HL-60 (cell line): ENCODE results near the gene TAF13.

Experiments
- DNase-seq, 2 experiments: peaks; one replicate each; pipeline ENCODE4 v3.0.0-alpha.2; 2010 to 2020; ENCODE audit warnings: low read depth in 1 of 2, low spot score in 1 of 2
- H3K27ac ChIP-seq: fragments of 250-450 bp; sonication (Bioruptor Pico); replicated peaks from 2 replicates; pipeline ENCODE4 v1.5.1; 2020; ENCODE audit warnings: mild to moderate bottlenecking, moderate library complexity
- H3K27me3 ChIP-seq: fragments of 250-450 bp; sonication (Bioruptor Pico); 2 replicates; pipeline ENCODE4 v1.5.1; 2021; ENCODE audit warnings: mild to moderate bottlenecking, moderate library complexity; ENCODE audit not compliant: insufficient read depth, poor library complexity, severe bottlenecking
- H3K4me3 ChIP-seq: replicated peaks from 2 replicates; pipeline ENCODE4 v1.5.1; 2011; ENCODE audit warnings: mild to moderate bottlenecking, control low read depth, low read length; ENCODE audit not compliant: insufficient read depth
- GABPA ChIP-seq: IDR thresholded peaks from 2 replicates; pipeline ENCODE4 v1.6.1; 2012; ENCODE audit warnings: low read depth
- POLR2AphosphoS5 ChIP-seq: IDR thresholded peaks from 2 replicates; pipeline ENCODE4 v1.6.1; 2012; ENCODE audit warnings: low read depth
- SPI1 ChIP-seq: IDR thresholded peaks from 2 replicates; pipeline ENCODE4 v1.6.1; 2012; ENCODE audit warnings: low read depth, mild to moderate bottlenecking, borderline replicate concordance
- TF ChIP-seq, protein P1 (sequence below): IDR thresholded peaks from 2 replicates; pipeline ENCODE4 v1.6.1; 2012; ENCODE audit warnings: low read depth; ENCODE audit not compliant: insufficient replicate concordance
- TF ChIP-seq, protein P2 (sequence below): IDR thresholded peaks from one replicate; pipeline ENCODE4 v1.5.1; 2011; ENCODE audit warnings: low read length, control low read depth, inconsistent platforms; ENCODE audit not compliant: insufficient read depth

TAF13 gene

DNA sequence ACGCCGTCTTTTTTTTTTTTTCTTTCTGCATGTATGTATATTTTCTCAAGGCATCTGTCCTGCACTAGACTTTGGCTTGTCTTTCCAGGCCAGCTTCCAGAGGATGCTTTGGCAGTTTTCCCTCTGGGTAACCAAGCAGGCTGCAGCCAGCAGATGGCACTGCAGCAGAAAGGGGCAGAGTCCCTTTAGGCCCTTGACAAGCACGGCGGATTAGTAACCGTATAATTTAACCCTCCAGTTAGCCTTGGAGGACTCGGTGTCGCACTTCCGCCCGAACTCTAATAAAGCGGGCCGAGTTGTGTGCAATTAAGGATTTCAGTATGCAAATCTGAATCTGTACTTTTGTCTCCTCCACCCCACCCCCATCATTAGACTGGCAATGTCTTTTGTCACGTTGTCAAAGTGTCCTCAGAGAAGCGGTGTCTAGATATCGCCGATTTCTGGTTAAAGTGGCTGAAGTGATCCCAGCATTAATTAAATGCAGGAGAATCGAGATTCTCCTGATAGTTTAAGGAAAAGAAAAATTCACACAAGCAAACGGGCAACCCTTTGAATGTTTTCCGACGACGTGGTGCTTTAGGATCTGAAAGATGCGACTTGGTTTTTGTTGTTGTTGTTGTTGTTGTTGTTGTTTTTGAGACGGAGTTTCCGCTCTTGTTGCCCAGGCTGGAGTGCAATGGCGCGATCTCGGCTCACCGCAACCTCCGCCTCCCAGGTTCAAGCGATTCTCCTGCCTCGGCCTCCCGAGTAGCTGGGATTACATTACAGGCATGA, 13.6 kb upstream of the TAF13 start:
- peak in 1 of 2 experiments; percentile 58 for DNase-seq
- no peaks in the 10 kb centered on the region for H3K27me3 ChIP-seq
- TF ChIP-seq GABPA (no peak), SPI1 (no peak), POLR2AphosphoS5 (no peak)
- TF ChIP-seq, protein P1, sequence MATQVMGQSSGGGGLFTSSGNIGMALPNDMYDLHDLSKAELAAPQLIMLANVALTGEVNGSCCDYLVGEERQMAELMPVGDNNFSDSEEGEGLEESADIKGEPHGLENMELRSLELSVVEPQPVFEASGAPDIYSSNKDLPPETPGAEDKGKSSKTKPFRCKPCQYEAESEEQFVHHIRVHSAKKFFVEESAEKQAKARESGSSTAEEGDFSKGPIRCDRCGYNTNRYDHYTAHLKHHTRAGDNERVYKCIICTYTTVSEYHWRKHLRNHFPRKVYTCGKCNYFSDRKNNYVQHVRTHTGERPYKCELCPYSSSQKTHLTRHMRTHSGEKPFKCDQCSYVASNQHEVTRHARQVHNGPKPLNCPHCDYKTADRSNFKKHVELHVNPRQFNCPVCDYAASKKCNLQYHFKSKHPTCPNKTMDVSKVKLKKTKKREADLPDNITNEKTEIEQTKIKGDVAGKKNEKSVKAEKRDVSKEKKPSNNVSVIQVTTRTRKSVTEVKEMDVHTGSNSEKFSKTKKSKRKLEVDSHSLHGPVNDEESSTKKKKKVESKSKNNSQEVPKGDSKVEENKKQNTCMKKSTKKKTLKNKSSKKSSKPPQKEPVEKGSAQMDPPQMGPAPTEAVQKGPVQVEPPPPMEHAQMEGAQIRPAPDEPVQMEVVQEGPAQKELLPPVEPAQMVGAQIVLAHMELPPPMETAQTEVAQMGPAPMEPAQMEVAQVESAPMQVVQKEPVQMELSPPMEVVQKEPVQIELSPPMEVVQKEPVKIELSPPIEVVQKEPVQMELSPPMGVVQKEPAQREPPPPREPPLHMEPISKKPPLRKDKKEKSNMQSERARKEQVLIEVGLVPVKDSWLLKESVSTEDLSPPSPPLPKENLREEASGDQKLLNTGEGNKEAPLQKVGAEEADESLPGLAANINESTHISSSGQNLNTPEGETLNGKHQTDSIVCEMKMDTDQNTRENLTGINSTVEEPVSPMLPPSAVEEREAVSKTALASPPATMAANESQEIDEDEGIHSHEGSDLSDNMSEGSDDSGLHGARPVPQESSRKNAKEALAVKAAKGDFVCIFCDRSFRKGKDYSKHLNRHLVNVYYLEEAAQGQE, result no peak
- TF ChIP-seq, protein P2, sequence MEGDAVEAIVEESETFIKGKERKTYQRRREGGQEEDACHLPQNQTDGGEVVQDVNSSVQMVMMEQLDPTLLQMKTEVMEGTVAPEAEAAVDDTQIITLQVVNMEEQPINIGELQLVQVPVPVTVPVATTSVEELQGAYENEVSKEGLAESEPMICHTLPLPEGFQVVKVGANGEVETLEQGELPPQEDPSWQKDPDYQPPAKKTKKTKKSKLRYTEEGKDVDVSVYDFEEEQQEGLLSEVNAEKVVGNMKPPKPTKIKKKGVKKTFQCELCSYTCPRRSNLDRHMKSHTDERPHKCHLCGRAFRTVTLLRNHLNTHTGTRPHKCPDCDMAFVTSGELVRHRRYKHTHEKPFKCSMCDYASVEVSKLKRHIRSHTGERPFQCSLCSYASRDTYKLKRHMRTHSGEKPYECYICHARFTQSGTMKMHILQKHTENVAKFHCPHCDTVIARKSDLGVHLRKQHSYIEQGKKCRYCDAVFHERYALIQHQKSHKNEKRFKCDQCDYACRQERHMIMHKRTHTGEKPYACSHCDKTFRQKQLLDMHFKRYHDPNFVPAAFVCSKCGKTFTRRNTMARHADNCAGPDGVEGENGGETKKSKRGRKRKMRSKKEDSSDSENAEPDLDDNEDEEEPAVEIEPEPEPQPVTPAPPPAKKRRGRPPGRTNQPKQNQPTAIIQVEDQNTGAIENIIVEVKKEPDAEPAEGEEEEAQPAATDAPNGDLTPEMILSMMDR, result no peak
- peak overlapping the region; percentile 90 for H3K4me3 ChIP-seq
- peak overlapping the region; percentile 99 for H3K27ac ChIP-seq

DNA sequence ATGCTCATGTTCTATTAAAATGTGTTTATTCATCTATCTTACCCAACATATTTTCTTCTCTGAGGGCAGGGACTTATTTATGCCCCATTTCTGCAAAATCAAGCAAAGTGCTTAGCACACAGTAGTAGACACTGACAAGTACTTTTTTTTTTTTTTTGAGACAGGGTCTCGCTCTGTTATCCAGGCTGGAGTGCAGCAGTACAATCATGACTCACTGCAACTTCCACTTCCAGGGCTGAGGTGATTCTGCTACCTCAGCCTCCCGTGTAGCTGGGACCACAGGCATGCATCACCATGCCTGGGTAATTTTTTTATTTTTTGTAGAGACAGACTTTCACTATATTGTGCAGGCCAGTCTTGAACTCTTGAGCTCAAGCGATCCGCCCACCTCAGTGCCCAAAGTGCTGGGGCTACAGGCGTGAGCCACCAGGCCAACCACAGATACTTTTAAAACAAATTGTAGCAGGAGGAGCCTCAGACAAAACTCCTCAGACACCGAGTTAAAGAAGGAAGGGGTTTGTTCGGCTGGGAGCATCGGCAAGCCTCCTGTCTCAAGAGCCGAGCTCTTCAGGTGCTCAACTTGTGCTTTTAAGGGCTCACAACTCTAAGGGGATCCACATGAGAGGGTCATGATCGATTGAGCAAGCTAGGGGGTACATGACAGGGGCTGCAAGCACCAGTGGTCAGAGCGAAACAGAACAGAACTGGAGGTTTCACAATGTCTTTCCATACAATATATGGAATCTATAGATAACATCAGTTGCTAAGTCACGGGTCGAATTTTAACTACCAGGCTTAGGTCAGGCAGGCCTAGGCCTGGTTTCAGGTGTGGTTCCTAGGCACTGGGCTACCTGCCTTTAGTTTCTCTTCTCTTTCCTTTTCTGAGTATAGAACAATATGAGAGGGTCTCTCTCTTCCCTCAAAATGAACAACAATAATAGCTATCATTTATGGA, 9.0 kb upstream of the TAF13 start:
- no peak for DNase-seq
- no peak for TF ChIP-seq GABPA
- no peak for TF ChIP-seq SPI1
- TF ChIP-seq, protein P1, result no peak
- TF ChIP-seq POLR2AphosphoS5, result no peak
- TF ChIP-seq, protein P2, result no peak
- Histone ChIP-seq H3K27ac (peak overlapping the region; percentile 13), H3K4me3 (no peak overlapping the region), H3K27me3 (no peaks in the 10 kb centered on the region)

DNA sequence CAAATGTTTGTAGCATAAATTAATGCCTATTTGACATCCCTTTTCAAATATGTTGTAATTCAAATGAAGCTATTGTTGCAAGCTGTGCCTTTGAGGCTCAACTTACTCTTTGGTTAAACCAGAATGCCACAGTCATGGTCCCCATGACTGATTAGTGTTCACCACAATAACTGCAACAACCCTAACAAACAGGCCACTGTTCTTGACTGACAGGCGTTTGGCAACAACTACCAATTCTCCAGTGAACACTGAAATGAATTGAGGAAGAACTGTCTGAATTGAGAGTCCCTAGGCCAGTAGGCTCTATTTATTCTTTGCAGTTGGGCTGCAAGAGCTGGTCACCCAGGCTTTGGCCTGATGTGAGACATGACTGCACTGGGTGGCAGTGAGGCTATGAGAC, 8.1 kb upstream of the TAF13 start:
- TF ChIP-seq POLR2AphosphoS5 (no peak), GABPA (no peak), SPI1 (no peak)
- TF ChIP-seq, protein P1, result no peak
- TF ChIP-seq, protein P2, result no peak
- Histone ChIP-seq H3K4me3 (no peak overlapping the region), H3K27me3 (no peaks in the 10 kb centered on the region), H3K27ac (peak overlapping the region; percentile 28)
- DNase-seq, result peak in 1 of 2 experiments; percentile 71
